Measurements from ENCODE around the gene TM9SF4. TPM values are rescaled to one million over a fixed set of nuclear protein-coding genes. Genes with fewer than 3 reads are reported as not detected.

Gene TM9SF4
- total RNA-seq, 4 donors from 2014 or later = 35.5 to 44.8 (median 42.6) TPM

GRCh38 chr20:32078322-32078721 is 31.2 kb upstream of the TM9SF4 start:
- intact Hi-C loops (cut with DNase I; ENCODE audit: low total_unique reads) = no loop called here
- in situ Hi-C loops (cut with MboI; ENCODE audit: low pct_ligation_motif_present in 1 of 4, low pct_unique_long_range_greater_than_20kb in 1 of 4, low sequenced_read_pairs in 3 of 4) = no loop called here
- WGBS, 2 donors (ENCODE audit: low coverage in 1 of 2) = 99 to 100% methylated on average over 1 to 5 of the region's 5 CpGs

GRCh38 chr20:32078791-32079190 is 30.7 kb upstream of the TM9SF4 start:
- Histone ChIP-seq H3K27me3 (peaks cover 19% of the 10 kb centered on the region), H3K9me3 (no peaks in the 10 kb centered on the region), H3K27ac (no peak overlapping the region), H3K4me1 (no peaks in the 10 kb centered on the region), H3K4me3 (no peak overlapping the region), H3K36me3 (no peaks in the 10 kb centered on the region)
- no peak for TF ChIP-seq CTCF (IDR thresholded peaks at IDR 0.05)
- no peak for TF ChIP-seq POLR2A (IDR thresholded peaks at IDR 0.05)
- no peak for TF ChIP-seq POLR2AphosphoS5 (IDR thresholded peaks at IDR 0.05)
- TF ChIP-seq EP300 (IDR thresholded peaks at IDR 0.05; ENCODE audit: low read depth) = no peak
- no peak for DNase-seq
- in situ Hi-C loops (cut with MboI; ENCODE audit: low pct_ligation_motif_present in 1 of 4, low pct_unique_long_range_greater_than_20kb in 1 of 4, low sequenced_read_pairs in 3 of 4) (no loop called here), intact Hi-C loops (cut with DNase I; ENCODE audit: low total_unique reads) (no loop called here)

More at GRCh38 chr20:32078322-32078721, 31.2 kb upstream of the TM9SF4 start:
- H3K4me3 ChIP-seq = no peak overlapping the region
- no peak for DNase-seq
- TF ChIP-seq EP300 (IDR thresholded peaks at IDR 0.05; ENCODE audit: low read depth) = no peak
- TF ChIP-seq POLR2A (IDR thresholded peaks at IDR 0.05) = no peak
- no peak for TF ChIP-seq CTCF (IDR thresholded peaks at IDR 0.05)
- TF ChIP-seq POLR2AphosphoS5 (IDR thresholded peaks at IDR 0.05) = no peak
- no peaks in the 10 kb centered on the region for H3K4me1 ChIP-seq
- H3K27ac ChIP-seq = no peak overlapping the region
- H3K36me3 ChIP-seq = no peaks in the 10 kb centered on the region
- no peaks in the 10 kb centered on the region for H3K9me3 ChIP-seq
- peaks cover 19% of the 10 kb centered on the region for H3K27me3 ChIP-seq

GRCh38 chr20:32079655-32080109 is 29.8 kb upstream of the TM9SF4 start:
- WGBS, 2 donors (ENCODE audit: low coverage in 1 of 2) = 20 to 57% methylated on average over 1 to 8 of the region's 8 CpGs
- H3K27ac ChIP-seq = no peak overlapping the region
- in situ Hi-C loops (cut with MboI; ENCODE audit: low pct_ligation_motif_present in 1 of 4, low pct_unique_long_range_greater_than_20kb in 1 of 4, low sequenced_read_pairs in 3 of 4) = no loop called here
- H3K4me3 ChIP-seq = no peak overlapping the region
- H3K36me3 ChIP-seq = no peaks in the 10 kb centered on the region
- no peaks in the 10 kb centered on the region for H3K9me3 ChIP-seq
- H3K4me1 ChIP-seq = no peaks in the 10 kb centered on the region
- intact Hi-C loops (cut with DNase I; ENCODE audit: low total_unique reads) = no loop called here
- H3K27me3 ChIP-seq = peaks cover 19% of the 10 kb centered on the region
- TF ChIP-seq EP300 (IDR thresholded peaks at IDR 0.05; ENCODE audit: low read depth) (no peak), POLR2A (IDR thresholded peaks at IDR 0.05) (no peak), CTCF (IDR thresholded peaks at IDR 0.05) (no peak), POLR2AphosphoS5 (IDR thresholded peaks at IDR 0.05) (no peak)
- DNase-seq = no peak

- TF ChIP-seq CTCF (IDR thresholded peaks at IDR 0.05) (no peak), POLR2A (IDR thresholded peaks at IDR 0.05) (no peak), EP300 (IDR thresholded peaks at IDR 0.05; ENCODE audit: low read depth) (no peak), POLR2AphosphoS5 (IDR thresholded peaks at IDR 0.05) (no peak)
- Histone ChIP-seq H3K4me1 (no peaks in the 10 kb centered on the region), H3K27ac (no peak overlapping the region), H3K27me3 (peaks cover 19% of the 10 kb centered on the region), H3K9me3 (no peaks in the 10 kb centered on the region), H3K4me3 (no peak overlapping the region), H3K36me3 (no peaks in the 10 kb centered on the region)
- WGBS, 2 donors (ENCODE audit: low coverage in 1 of 2) = 75 to 92% methylated on average over 3 of the region's 3 CpGs
- intact Hi-C loops (cut with DNase I; ENCODE audit: low total_unique reads) (no loop called here), in situ Hi-C loops (cut with MboI; ENCODE audit: low pct_ligation_motif_present in 1 of 4, low pct_unique_long_range_greater_than_20kb in 1 of 4, low sequenced_read_pairs in 3 of 4) (no loop called here)
- no peak for DNase-seq
Measured at GRCh38 chr20:32080783-32081182, 28.7 kb upstream of the TM9SF4 start.

All from transverse colon (tissue), 4 donors.